H1 (cell line): ENCODE measurements around the gene ZDHHC1. TPM values are rescaled to one million over a fixed set of nuclear protein-coding genes. Genes with fewer than 3 reads are reported as not detected.

Experiments used
- BCL11A ChIP-seq, 2 experiments: IDR thresholded peaks; one replicate each; pipeline ENCODE4 v1.6.1; 2011; ENCODE audit warnings: low read depth in 2 of 2, low read length in 2 of 2, mild to moderate bottlenecking in 2 of 2
- CHD1 ChIP-seq: IDR thresholded peaks from 2 replicates; pipeline ENCODE4 v1.6.1; 2012; ENCODE audit warnings: low read depth, low read length, improper control_type of control experiment
- CHD7 ChIP-seq: fragments of 300-600 bp; sonication (generic); IDR thresholded peaks from 2 replicates; pipeline ENCODE4 v1.7.1; 2012; ENCODE audit warnings: low read length, moderate library complexity, mild to moderate bottlenecking, inconsistent platforms; ENCODE audit not compliant: insufficient replicate concordance
- CREB1 ChIP-seq: IDR thresholded peaks from 2 replicates; pipeline ENCODE4 v1.6.1; 2012; ENCODE audit warnings: inconsistent platforms
- JUN ChIP-seq: IDR thresholded peaks from 2 replicates; pipeline ENCODE4 v1.6.1; 2011; ENCODE audit warnings: low read depth, mild to moderate bottlenecking, improper control_type of control experiment, low read length
- POU5F1 ChIP-seq: IDR thresholded peaks from 2 replicates; pipeline ENCODE4 v1.6.1; 2011; ENCODE audit warnings: low read depth, mild to moderate bottlenecking, low read length, moderate library complexity
- SP2 ChIP-seq: IDR thresholded peaks from 2 replicates; pipeline ENCODE4 v1.6.1; 2012; ENCODE audit warnings: mild to moderate bottlenecking, low read length, inconsistent platforms
- polyA plus RNA-seq, 7 experiments: library from polyadenylated mRNA; depleted of rRNA in 3 of 7; stranded (reverse) in 5 of 7; unstranded in 2 of 7; fragments of >200 nt in 5 of 7; fragments of 200-250 nt in 2 of 7; gene quantifications; 1 replicate in 5 of 7; 2 replicates in 1 of 7; 4 replicates in 1 of 7; pipeline versions ENCODE4 v1.2.1 to v1.2.3, GENCODE V29; 2011 to 2013; ENCODE audit warnings: missing spikeins in 2 of 7, mixed read lengths in 2 of 7
- total RNA-seq: library from RNA; stranded (reverse); fragmentation: NEBNext Ultra II Directional; extraction: Animal tissue kit (Norgen Biotek cat#: 25700); gene quantifications from 2 replicates; pipeline ENCODE4 v1.2.1, GENCODE V29; 2021

ZDHHC1 gene
- total and polyA plus RNA-seq, 2 of the 8 experiments (the other 6 are each of a cell fraction or from before 2014, with no cell fraction given), result 3.1 to 4.9 TPM

GRCh38 chr16:67391424-67392300 lies 24.6 kb downstream of the ZDHHC1 start (continued):
- TF ChIP-seq CHD7 (no peak), CREB1 (no peak), CHD1 (no peak), JUN (no peak), POU5F1 (no peak), BCL11A (IDR thresholded peaks at IDR 0.05; ENCODE audit: low read depth in 2 of 2, low read length in 2 of 2) (no peak), SP2 (no peak)
